GM12892 (cell line): ENCODE measurements around the gene CTPS1.

ENCODE experiments used
- POLR2A ChIP-seq: IDR thresholded peaks from 2 replicates; pipeline ENCODE4 v1.6.1; 2011; ENCODE audit warnings: low read depth, low read length, control low read depth
- POLR2AphosphoS5 ChIP-seq: IDR thresholded peaks from 2 replicates; pipeline ENCODE4 v1.6.1; 2011; ENCODE audit warnings: low read depth, low read length, control low read depth

DNA sequence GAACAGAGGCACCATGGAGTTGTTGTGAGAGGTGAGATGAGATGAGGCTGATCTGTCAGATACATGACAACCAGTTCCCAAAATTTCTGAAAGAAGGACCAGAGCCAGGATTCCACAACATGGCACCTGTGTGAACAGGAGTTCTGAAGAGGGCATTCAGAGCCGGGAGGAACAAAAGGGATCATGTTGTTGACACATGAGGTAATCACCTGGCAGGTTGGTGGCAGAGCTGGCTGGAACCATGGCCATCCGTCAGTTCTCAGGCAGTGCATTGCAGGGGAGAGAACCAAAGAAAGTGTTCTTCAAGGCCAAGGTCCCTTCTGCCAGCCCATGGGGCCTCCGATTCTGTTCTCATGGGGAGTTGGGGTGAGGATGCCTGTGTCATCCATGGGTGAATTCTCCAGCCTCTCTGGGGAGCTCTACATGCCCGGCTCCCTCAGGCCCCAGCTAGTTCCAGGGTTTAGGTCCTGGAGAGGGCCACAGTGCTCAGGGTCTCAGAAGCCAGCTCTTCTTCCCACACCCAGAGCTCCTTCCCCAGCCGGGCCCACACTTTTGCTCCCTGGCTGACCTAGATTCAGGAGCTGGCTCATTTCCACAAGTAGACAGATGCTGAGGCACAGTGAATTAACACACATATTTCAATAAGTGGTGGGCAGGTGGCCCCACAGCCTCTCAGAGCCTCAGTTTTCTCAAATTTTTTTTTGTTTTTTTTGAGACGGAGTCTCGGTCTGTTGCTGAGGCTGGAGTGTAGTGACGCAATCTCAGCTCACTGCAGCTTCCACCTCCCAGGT is 49.1 kb upstream of the CTPS1 start:
- TF ChIP-seq POLR2AphosphoS5: no peak
- TF ChIP-seq POLR2A: no peak
